Colon (tissue), 2 donors: Measurements from ENCODE around the gene GSTM4.

Experiments used
- FAIRE-seq: peaks from 2 replicates; lab custom pipeline; 2012; peaks lifted over from hg19 to GRCh38; lab: Jason Lieb, UNC
- donor health status: control.
- donor health status: control.

Gene GSTM4

GRCh38 chr1:109625176-109625575 is 30.7 kb upstream of the GSTM4 start:
- no peak for FAIRE-seq

- no peak for FAIRE-seq
Measured at GRCh38 chr1:109625601-109626560, 30.0 kb upstream of the GSTM4 start.

- FAIRE-seq: no peak
Measured at GRCh38 chr1:109626682-109627408, 29.1 kb upstream of the GSTM4 start.

- no peak for FAIRE-seq
Measured at GRCh38 chr1:109627692-109628399, 28.1 kb upstream of the GSTM4 start.

GRCh38 chr1:109628540-109629321 is 27.2 kb upstream of the GSTM4 start:
- FAIRE-seq: no peak

- no peak for FAIRE-seq
Measured at GRCh38 chr1:109629372-109630030, 26.4 kb upstream of the GSTM4 start.

- no peak for FAIRE-seq
Measured at GRCh38 chr1:109630081-109630897, 25.6 kb upstream of the GSTM4 start.

- no peak for FAIRE-seq
Measured at GRCh38 chr1:109630898-109631512, 24.9 kb upstream of the GSTM4 start.

- FAIRE-seq: no peak
Measured at GRCh38 chr1:109631513-109632505, 24.1 kb upstream of the GSTM4 start.

GRCh38 chr1:109632671-109633346 is 23.1 kb upstream of the GSTM4 start:
- no peak for FAIRE-seq

- no peak for FAIRE-seq
Measured at GRCh38 chr1:109634292-109634691, 21.6 kb upstream of the GSTM4 start.

- no peak for FAIRE-seq
Measured at GRCh38 chr1:109634771-109635750, 20.8 kb upstream of the GSTM4 start.

GRCh38 chr1:109635862-109636200 is 20.1 kb upstream of the GSTM4 start:
- no peak for FAIRE-seq

- no peak for FAIRE-seq
Measured at GRCh38 chr1:109636201-109636952, 19.5 kb upstream of the GSTM4 start.

GRCh38 chr1:109637446-109637845 is 18.5 kb upstream of the GSTM4 start:
- FAIRE-seq: no peak
